ENCODE data around the gene CHORDC1.
"Not testable (repeated sequence)": the region's sequence is repeated elsewhere in the genome, so short reads cannot be mapped to it uniquely, and the experiment has no call there.

CHORDC1 gene

DNA sequence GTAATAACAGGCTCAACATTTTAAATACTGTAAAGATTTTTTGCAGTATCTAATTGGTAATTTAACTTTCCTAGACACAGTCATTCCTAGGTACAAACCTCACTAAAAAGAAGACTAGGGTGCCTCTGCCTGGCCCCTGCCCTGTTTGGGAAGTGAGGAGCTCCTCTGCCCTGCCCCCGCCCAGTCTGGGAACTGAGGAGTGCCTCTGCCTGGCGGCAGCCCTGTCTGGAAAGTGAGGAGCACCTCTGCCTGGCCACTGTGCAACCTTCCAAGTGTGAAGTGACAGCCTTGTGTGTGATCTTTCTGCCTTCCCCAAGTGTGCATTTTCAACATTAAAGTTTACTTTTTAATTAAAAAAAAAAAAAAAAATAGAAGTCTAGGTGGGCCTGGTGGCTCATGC lies 4.2 kb downstream of the CHORDC1 start:
- no peak for DNase-seq (ENCODE audit: extremely low read depth in 1 of 2, low read depth in 1 of 2)

- no peak for DNase-seq (ENCODE audit: extremely low read depth in 1 of 2, low read depth in 1 of 2)
These were observed 6.2 kb downstream of the CHORDC1 start for GRCh38 chr11:90216611-90217010.

- no peak for DNase-seq (ENCODE audit: extremely low read depth in 1 of 2, low read depth in 1 of 2)
These were observed 9.5 kb downstream of the CHORDC1 start for GRCh38 chr11:90213322-90213721.

- DNase-seq (ENCODE audit: extremely low read depth in 1 of 2, low read depth in 1 of 2): no peak
These were observed 14.0 kb downstream of the CHORDC1 start for GRCh38 chr11:90208857-90209256.

- not testable (repeated sequence) for DNase-seq (ENCODE audit: extremely low read depth in 1 of 2, low read depth in 1 of 2)
These were observed 14.9 kb downstream of the CHORDC1 start for GRCh38 chr11:90207992-90208391.

GRCh38 chr11:90204832-90205646 lies 17.8 kb downstream of the CHORDC1 start:
- DNase-seq (ENCODE audit: extremely low read depth in 1 of 2, low read depth in 1 of 2): no peak

GRCh38 chr11:90204407-90204806 lies 18.4 kb downstream of the CHORDC1 start:
- no peak for DNase-seq (ENCODE audit: extremely low read depth in 1 of 2, low read depth in 1 of 2)

DNA sequence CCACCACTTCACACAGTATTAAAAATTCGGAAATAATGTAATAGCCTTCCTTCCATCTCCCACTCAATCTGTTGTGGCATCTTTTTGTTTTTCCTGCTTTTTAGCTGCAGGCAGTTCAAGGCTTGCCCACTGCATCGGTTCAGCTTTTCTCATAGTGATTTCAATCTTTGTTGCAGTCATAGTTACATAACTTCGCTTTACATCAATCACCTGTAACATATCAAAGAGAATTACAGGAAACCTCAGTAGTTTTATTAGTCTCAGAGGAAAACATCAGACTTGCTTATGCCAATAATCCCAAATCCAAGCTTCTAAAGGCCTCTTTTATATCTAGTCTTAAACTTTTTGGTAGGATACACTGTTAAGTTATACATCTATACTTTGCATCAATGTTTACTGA lies 20.5 kb downstream of the CHORDC1 start:
- DNase-seq (ENCODE audit: extremely low read depth in 1 of 2, low read depth in 1 of 2): no peak

DNA sequence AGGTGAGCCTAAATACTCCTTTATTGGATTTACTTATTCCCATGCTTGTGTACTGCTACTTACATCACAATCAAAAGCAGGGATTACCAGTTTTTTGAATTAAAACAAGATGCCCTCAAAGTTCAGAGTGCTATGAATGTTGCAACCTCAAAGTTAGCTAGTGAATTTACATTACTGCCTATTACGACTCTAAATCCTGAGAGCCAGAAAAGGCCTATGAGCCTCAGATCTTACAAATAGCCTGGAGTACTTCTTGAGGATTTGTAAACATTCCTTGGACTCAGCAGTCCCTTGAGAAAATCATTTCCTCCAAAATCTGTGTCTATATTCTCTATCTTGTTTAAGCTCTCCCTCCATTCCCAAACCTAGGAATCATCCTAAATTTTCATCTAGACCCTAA lies 25.5 kb downstream of the CHORDC1 start:
- DNase-seq (ENCODE audit: extremely low read depth in 1 of 2, low read depth in 1 of 2): no peak

GRCh38 chr11:90192869-90193582 lies 29.8 kb downstream of the CHORDC1 start:
- no peak for DNase-seq (ENCODE audit: extremely low read depth in 1 of 2, low read depth in 1 of 2)

GRCh38 chr11:90189011-90189410 lies 33.8 kb downstream of the CHORDC1 start:
- no peak for DNase-seq (ENCODE audit: extremely low read depth in 1 of 2, low read depth in 1 of 2)

- no peak for DNase-seq (ENCODE audit: extremely low read depth in 1 of 2, low read depth in 1 of 2)
These were observed 35.0 kb downstream of the CHORDC1 start for GRCh38 chr11:90187839-90188238.

DNA sequence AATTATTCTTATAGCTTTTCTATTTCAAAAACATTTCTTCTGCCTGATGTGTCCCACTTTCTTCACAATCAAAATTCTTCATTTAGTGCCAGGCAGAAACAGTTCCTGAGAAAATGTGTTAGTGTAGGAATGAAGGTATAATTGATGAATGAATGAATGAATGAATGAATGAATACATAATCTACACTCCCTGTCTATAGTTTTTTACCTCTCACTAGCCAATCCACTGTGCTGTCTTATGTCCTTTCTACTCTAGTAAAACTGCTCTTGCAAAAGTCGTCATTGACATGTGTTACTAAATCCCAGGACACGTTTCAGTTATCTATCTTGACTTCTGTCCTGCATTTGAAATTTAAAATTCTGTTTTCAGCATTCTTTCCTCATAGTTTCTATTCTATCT lies 42.9 kb downstream of the CHORDC1 start:
- no peak for DNase-seq (ENCODE audit: extremely low read depth in 1 of 2, low read depth in 1 of 2)

DNA sequence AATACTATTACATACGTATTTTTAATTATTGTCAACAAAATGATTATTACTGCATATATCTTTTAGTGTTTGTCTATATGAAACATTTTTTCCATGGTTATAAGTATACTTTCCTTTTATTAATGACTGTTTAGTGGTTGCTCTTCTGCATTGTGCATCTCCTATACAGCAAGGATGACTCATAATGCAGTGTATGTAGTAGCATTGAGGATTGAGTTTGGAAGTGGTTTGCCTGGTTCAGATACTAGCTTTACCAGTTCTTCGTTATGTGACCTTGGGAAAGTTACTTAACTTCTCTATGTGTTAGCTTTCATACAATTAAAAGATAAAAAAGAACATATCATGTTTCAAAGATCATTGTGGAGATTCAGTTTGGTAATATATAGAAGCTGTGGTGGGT lies 44.1 kb downstream of the CHORDC1 start:
- DNase-seq (ENCODE audit: extremely low read depth in 1 of 2, low read depth in 1 of 2): no peak

GRCh38 chr11:90176069-90176468 lies 46.8 kb downstream of the CHORDC1 start:
- DNase-seq (ENCODE audit: extremely low read depth in 1 of 2, low read depth in 1 of 2): no peak

DNA sequence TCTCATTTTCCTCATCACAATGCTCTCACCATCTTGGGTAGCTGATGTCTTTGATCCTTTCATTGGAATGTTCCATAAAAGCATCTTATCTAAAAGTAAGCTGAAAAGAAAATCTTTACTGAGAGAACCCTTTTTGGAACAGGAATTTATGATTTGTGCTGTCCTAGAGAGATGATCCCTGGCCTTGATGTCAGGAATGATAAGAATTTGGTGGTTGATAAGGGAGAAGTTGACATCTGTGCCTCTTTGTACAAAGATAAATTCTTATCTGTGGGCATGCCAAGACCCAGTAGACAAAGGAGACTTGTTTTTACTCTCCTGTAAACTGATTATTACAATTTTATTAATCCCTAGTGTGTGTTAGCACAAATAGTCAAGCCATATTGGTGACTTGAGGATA lies 51.5 kb downstream of the CHORDC1 start:
- no peak for DNase-seq (ENCODE audit: extremely low read depth in 1 of 2, low read depth in 1 of 2)

GRCh38 chr11:90168571-90168970 lies 54.3 kb downstream of the CHORDC1 start:
- DNase-seq (ENCODE audit: extremely low read depth in 1 of 2, low read depth in 1 of 2): no peak

DNA sequence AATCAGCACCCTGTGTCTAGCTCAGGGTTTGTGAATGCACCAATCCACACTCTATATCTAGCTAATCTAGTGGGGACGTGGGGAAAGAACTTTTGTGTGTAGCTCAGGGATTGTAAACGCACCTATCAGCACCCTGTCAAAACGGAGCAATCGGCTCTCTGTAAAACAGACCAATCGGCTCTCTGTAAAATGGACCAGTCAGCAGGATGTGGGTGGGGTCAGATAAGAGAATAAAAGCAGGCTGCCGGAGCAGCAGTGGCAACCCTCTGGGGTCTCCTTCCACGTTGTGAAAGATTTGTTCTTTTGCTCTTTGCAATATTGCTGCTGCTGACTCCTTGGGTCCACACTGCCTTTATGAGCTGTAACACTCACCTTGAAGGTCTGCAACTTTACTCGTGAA lies 55.1 kb downstream of the CHORDC1 start:
- not testable (repeated sequence) for DNase-seq (ENCODE audit: extremely low read depth in 1 of 2, low read depth in 1 of 2)

DNA sequence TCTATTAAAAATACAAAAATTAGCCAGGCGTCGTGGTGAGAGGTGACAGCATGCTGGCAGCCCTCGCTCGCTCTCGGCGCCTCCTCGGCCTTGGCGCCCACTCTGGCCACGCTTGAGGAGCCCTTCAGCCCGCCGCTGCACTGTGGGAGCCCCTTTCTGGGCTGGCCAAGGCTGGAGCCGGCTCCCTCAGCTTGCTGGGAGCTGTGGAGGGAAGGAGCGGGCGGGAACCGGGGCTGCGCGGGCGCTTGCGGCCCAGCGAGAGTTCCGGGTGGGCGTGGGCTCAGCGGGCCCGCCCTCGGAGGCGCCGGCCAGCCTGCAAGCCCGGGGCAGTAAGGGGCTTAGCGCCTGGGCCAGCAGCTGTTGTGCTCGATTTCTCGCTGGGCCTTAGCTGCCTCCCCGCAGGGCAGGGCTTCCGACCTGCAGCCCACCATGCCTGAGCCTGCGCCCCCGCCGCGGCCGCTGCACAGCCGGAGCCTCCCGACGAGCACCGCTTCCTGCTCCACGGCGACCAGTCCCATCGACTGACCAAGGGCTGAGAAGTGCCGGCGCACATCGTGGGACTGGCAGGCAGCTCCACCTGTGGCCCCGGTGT lies 55.8 kb downstream of the CHORDC1 start:
- DNase-seq (ENCODE audit: extremely low read depth in 1 of 2, low read depth in 1 of 2): not testable (repeated sequence)
